K562 (cell line): ENCODE measurements around the gene PGBD4. TPM values are rescaled to one million over a fixed set of nuclear protein-coding genes. Genes with fewer than 3 reads are reported as not detected.

Experiments
- C11orf30 ChIP-seq: fragments of 450-650 bp; IDR thresholded peaks from 2 replicates; pipeline ENCODE4 v1.6.1; 2016; ENCODE audit warnings: low read depth, mild to moderate bottlenecking
- CBX1 ChIP-seq: sonication (generic); IDR thresholded peaks from 2 replicates; pipeline ENCODE4 v1.6.1; 2016; ENCODE audit warnings: antibody characterized with exemption, low read depth, mild to moderate bottlenecking
- CBX5 ChIP-seq: IDR thresholded peaks from 2 replicates; pipeline ENCODE4 v1.6.1; 2014; ENCODE audit warnings: low read depth, borderline replicate concordance
- FOSL1 ChIP-seq: fragments of 200-800 bp; sonication (Bioruptor generic); conservative IDR thresholded peaks from 2 replicates; pipeline ENCODE4 v1.6.1; 2016; ENCODE audit warnings: missing genetic modification characterization, missing compliant biosample characterization
- JUN ChIP-seq, 2 experiments: sonication (generic) in 1 of 2; formaldehyde crosslinking in 1 of 2; IDR thresholded peaks; 2 replicates each; pipeline versions ENCODE4 v1.6.1 to v1.8.0; 2012 to 2022; ENCODE audit warnings: borderline replicate concordance in 2 of 2, mild to moderate bottlenecking in 2 of 2, improper control_type of control experiment in 1 of 2, low read depth in 1 of 2, low read length in 1 of 2, missing genetic modification reagents in 1 of 2
- PML ChIP-seq: IDR thresholded peaks from 2 replicates; pipeline ENCODE4 v1.6.1; 2012; ENCODE audit warnings: low read length, inconsistent platforms
- TAF9B ChIP-seq: fragments of 450-650 bp; IDR thresholded peaks from 2 replicates; pipeline ENCODE4 v1.6.1; 2018; ENCODE audit warnings: mild to moderate bottlenecking; ENCODE audit not compliant: partially characterized antibody
- XRCC3 ChIP-seq: fragments of 450-650 bp; IDR thresholded peaks from 2 replicates; pipeline ENCODE4 v1.6.1; 2017; ENCODE audit warnings: mild to moderate bottlenecking, moderate library complexity
- ZNF24 ChIP-seq: fragments of 450-650 bp; IDR thresholded peaks from 2 replicates; pipeline ENCODE4 v1.6.1; 2016
- ZNF253 ChIP-seq: fragments of 250-450 bp; sonication (Bioruptor Pico); conservative IDR thresholded peaks from 2 replicates; pipeline ENCODE4 v1.6.1; 2021; ENCODE audit warnings: mild to moderate bottlenecking
- polyA plus RNA-seq, 8 experiments: library from polyadenylated mRNA; depleted of rRNA in 4 of 8; stranded (reverse) in 5 of 8; unstranded in 3 of 8; fragments of >200 nt; fragmentation: Nextera tagmentation in 2 of 8; fragmentation: Illumina TruSeq in 1 of 8; extraction: Ambion mirVana in 2 of 8; extraction: Trizol in 1 of 8; gene quantifications; 2 replicates each; pipeline versions ENCODE4 v1.2.1 to v1.2.3, GENCODE V29; 2011 to 2014; ENCODE audit warnings: inconsistent platforms in 1 of 8, missing spikeins in 1 of 8
- total RNA-seq, 7 experiments: library from RNA; depleted of rRNA in 6 of 7; stranded (reverse); fragments of >200 nt in 6 of 7; fragmentation: Illumina TruSeq in 2 of 7; extraction: Trizol in 2 of 7; gene quantifications; 2 replicates each; pipeline versions ENCODE4 v1.2.1 to v1.2.3, GENCODE V29; 2011 to 2021; ENCODE audit warnings: low replicate concordance in 1 of 7
- TF ChIP-seq, protein P1 (sequence below): sonication (generic); formaldehyde crosslinking; IDR thresholded peaks from 2 replicates; pipeline ENCODE4 v1.8.0; 2022; ENCODE audit warnings: mild to moderate bottlenecking, missing genetic modification reagents, borderline replicate concordance
- TF ChIP-seq, protein P2 (sequence below): fragments of 450-650 bp; IDR thresholded peaks from 2 replicates; pipeline ENCODE4 v1.6.1; 2018; ENCODE audit warnings: mild to moderate bottlenecking, low read depth; ENCODE audit not compliant: partially characterized antibody
- TF ChIP-seq, protein P3 (sequence below), 2 experiments: fragments of 450-650 bp; IDR thresholded peaks; 2 replicates each; pipeline ENCODE4 v1.6.1; 2016; ENCODE audit warnings: mild to moderate bottlenecking in 2 of 2, borderline replicate concordance in 1 of 2, low read depth in 1 of 2, moderate library complexity in 1 of 2

Gene PGBD4
- total and polyA plus RNA-seq, 9 of the 15 experiments (the other 6 are each of a cell fraction or from before 2014, with no cell fraction given), result 2.1 to 4.9 (median 2.7) TPM

GRCh38 chr15:34154725-34155204 lies 52.9 kb downstream of the PGBD4 start (continued):
- TF ChIP-seq, protein P1, sequence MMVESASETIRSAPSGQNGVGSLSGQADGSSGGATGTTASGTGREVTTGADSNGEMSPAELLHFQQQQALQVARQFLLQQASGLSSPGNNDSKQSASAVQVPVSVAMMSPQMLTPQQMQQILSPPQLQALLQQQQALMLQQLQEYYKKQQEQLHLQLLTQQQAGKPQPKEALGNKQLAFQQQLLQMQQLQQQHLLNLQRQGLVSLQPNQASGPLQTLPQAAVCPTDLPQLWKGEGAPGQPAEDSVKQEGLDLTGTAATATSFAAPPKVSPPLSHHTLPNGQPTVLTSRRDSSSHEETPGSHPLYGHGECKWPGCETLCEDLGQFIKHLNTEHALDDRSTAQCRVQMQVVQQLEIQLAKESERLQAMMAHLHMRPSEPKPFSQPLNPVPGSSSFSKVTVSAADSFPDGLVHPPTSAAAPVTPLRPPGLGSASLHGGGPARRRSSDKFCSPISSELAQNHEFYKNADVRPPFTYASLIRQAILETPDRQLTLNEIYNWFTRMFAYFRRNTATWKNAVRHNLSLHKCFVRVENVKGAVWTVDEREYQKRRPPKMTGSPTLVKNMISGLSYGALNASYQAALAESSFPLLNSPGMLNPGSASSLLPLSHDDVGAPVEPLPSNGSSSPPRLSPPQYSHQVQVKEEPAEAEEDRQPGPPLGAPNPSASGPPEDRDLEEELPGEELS (CRISPR knock-in tag), result no peak
- TF ChIP-seq ZNF24 (no peak), TAF9B (peak; percentile 27), ZNF253 (no peak), XRCC3 (peak; percentile 72; the same call in 1 of the 2 replicates), C11orf30 (peak; percentile 66; the same call in 1 of the 2 replicates), CBX1 (peak; percentile 53; the same call in 1 of the 2 replicates), FOSL1 (tag) (peak; percentile 89), CBX5 (peak; percentile 95), PML (no peak), JUN (IDR thresholded peaks at IDR 0.05; ENCODE audit: borderline replicate concordance, low read depth, low read length) (0 out of 2 replicates have a peak, but pooled peaks have one; percentile 19), JUN (CRISPR knock-in tag; IDR thresholded peaks at IDR 0.05; ENCODE audit: borderline replicate concordance) (no peak)
- TF ChIP-seq, protein P2, sequence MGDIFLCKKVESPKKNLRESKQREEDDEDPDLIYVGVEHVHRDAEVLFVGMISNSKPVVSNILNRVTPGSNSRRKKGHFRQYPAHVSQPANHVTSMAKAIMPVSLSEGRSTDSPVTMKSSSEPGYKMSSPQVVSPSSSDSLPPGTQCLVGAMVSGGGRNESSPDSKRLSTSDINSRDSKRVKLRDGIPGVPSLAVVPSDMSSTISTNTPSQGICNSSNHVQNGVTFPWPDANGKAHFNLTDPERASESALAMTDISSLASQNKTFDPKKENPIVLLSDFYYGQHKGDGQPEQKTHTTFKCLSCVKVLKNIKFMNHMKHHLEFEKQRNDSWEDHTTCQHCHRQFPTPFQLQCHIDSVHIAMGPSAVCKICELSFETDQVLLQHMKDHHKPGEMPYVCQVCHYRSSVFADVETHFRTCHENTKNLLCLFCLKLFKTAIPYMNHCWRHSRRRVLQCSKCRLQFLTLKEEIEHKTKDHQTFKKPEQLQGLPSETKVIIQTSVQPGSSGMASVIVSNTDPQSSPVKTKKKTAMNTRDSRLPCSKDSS, result peak; percentile 99
- TF ChIP-seq, protein P3, sequence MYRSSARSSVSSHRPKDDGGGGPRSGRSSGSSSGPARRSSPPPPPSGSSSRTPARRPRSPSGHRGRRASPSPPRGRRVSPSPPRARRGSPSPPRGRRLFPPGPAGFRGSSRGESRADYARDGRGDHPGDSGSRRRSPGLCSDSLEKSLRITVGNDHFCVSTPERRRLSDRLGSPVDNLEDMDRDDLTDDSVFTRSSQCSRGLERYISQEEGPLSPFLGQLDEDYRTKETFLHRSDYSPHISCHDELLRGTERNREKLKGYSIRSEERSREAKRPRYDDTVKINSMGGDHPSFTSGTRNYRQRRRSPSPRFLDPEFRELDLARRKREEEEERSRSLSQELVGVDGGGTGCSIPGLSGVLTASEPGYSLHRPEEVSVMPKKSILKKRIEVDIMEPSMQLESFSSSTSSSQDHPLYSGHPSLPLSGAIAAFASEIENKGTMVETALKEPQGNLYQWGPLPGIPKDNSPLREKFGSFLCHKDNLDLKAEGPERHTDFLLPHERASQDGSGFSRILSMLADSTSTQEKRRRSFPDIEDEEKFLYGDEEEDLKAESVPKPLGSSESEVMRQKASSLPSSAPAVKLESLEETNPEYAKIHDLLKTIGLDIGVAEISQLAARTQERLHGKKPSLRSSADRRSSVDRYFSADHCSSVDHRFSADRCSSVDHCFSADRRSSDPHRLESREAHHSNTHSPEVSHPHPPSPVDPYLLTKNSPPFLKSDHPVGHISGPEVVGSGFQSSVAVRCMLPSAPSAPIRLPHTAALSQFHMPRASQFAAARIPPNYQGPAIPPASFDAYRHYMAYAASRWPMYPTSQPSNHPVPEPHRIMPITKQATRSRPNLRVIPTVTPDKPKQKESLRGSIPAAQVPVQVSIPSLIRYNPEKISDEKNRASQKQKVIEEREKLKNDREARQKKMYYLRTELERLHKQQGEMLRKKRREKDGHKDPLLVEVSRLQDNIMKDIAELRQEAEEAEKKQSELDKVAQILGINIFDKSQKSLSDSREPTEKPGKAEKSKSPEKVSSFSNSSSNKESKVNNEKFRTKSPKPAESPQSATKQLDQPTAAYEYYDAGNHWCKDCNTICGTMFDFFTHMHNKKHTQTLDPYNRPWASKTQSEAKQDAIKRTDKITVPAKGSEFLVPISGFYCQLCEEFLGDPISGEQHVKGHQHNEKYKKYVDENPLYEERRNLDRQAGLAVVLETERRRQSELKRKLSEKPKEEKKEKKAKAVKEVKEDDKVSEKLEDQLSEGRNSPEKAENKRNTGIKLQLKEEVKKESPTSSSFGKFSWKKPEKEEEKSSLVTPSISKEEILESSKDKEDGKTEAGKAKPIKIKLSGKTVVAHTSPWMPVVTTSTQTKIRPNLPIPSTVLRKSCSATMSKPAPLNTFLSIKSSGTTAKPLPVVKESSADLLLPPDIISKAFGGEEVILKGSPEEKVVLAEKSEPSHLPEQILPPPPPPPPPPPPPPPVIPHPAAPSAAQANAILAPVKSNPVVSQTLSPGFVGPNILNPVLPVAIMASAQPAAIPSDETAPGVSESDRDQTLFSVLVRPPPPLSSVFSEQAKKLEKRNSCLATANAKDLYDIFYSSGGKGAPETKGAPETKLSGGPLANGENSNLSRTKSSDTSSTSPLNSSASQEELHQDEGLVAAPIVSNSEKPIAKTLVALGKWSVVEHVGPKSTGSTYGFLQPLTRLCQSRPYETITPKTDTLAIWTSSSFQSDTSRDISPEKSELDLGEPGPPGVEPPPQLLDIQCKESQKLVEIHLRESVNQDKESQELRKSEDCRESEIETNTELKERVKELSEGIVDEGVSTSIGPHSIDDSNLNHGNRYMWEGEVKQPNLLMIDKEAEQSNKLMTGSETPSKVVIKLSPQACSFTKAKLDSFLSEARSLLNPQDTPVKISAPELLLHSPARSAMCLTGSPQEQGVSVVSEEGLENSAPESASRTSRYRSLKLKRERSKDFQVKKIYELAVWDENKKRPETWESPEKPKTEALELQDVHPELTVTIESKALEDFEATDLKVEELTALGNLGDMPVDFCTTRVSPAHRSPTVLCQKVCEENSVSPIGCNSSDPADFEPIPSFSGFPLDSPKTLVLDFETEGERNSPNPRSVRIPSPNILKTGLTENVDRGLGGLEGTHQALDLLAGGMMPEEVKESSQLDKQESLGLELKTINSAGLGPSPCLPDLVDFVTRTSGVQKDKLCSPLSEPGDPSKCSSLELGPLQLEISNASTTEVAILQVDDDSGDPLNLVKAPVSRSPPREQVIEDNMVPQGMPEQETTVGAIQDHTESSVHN (IDR thresholded peaks at IDR 0.05; ENCODE audit: borderline replicate concordance in 1 of 2, low read depth in 1 of 2), result peak in 1 of 2 experiments; percentile 51; a peak in 1 of 4 replicates
- TF ChIP-seq, all 486 proteins: peak for 20
